GM12878 (cell line): Measurements from ENCODE around the gene RSBN1L. TPM values are rescaled to one million over a fixed set of nuclear protein-coding genes. Genes with fewer than 3 reads are reported as not detected.

Source experiments
- ATAC-seq: fragments of 200-7000 bp; cut with Tn5 transposase; 3 replicates; pipeline ENCODE4 v1.9.1; 2020; ENCODE audit warnings: mild to moderate bottlenecking, moderate library complexity
- BruUV-seq: library from RNA; stranded (reverse); fragments of 400-500 nt; replicated peaks from 2 replicates; lab custom pipeline; 2021; lab: Mats Ljungman, UMichigan
- CTCF ChIA-PET: fragments of 300-600 bp; sonication (Branson Sonifier 250); formaldehyde crosslinking; extraction: SDS; loops from one replicate; lab custom pipeline; 2021; ENCODE audit warnings: inconsistent platforms; lab: Yijun Ruan, JAX
- POLR2A ChIA-PET: fragments of 350-600 bp; formaldehyde crosslinking; extraction: SDS; loops from one replicate; lab custom pipeline; 2021; ENCODE audit warnings: inconsistent platforms; lab: Charles Lee
- RAD21 ChIA-PET: fragments of 300-600 bp; sonication (Branson Sonifier 250); formaldehyde crosslinking; loops from one replicate; lab custom pipeline; 2023; ENCODE audit warnings: antibody characterized with exemption; ENCODE audit not compliant: unreplicated experiment; lab: Charles Lee
- SMC1A ChIA-PET: fragments of 300-600 bp; sonication (Branson Sonifier 250); formaldehyde crosslinking; loops from one replicate; lab custom pipeline; 2023; ENCODE audit not compliant: unreplicated experiment, uncharacterized antibody; lab: Charles Lee
- DNase-seq: peaks from one replicate; pipeline ENCODE4 v3.0.0-alpha.2; 2011; ENCODE audit warnings: low read depth, low spot score
- FAIRE-seq: peaks from 3 replicates; lab custom pipeline; 2011; peaks lifted over from hg19 to GRCh38; lab: Jason Lieb, UNC
- H2AFZ ChIP-seq: 2 replicates; pipeline ENCODE4 v1.6.0; 2011; ENCODE audit warnings: low read depth, low read length, control low read depth; ENCODE audit not compliant: control insufficient read depth
- H3K27ac ChIP-seq: 2 replicates; pipeline ENCODE4 v1.5.1; 2011; ENCODE audit warnings: control low read depth; ENCODE audit not compliant: control insufficient read depth, insufficient read depth
- H3K27me3 ChIP-seq, 2 experiments: replicated peaks in 1 of 2; 2 replicates each; pipeline versions ENCODE4 v1.6.0 to v1.6.1; 2011; ENCODE audit warnings: low read length in 1 of 2; ENCODE audit not compliant: control insufficient read depth in 2 of 2, insufficient read depth in 2 of 2
- H3K36me3 ChIP-seq, 2 experiments: 2 replicates each; pipeline ENCODE4 v1.5.1; 2011; ENCODE audit warnings: low read length in 1 of 2; ENCODE audit not compliant: control insufficient read depth in 2 of 2, insufficient read depth in 2 of 2
- H3K4me1 ChIP-seq: 2 replicates; pipeline ENCODE4 v1.6.1; 2011; ENCODE audit warnings: mild to moderate bottlenecking, low read length, moderate library complexity, mixed read lengths; ENCODE audit not compliant: control insufficient read depth, insufficient read depth
- H3K4me2 ChIP-seq: 2 replicates; pipeline ENCODE4 v1.6.0; 2011; ENCODE audit warnings: control low read depth; ENCODE audit not compliant: control insufficient read depth, insufficient read depth
- H3K4me3 ChIP-seq: fragments of 200-600 bp; sonication (generic); 2 replicates; pipeline ENCODE4 v1.5.1; 2016
- H3K79me2 ChIP-seq: 2 replicates; pipeline ENCODE4 v1.6.0; 2011; ENCODE audit warnings: low read length; ENCODE audit not compliant: control insufficient read depth, insufficient read depth
- H3K9ac ChIP-seq: 2 replicates; pipeline ENCODE4 v1.8.0; 2011; ENCODE audit warnings: low read length, control low read depth, mixed read lengths; ENCODE audit not compliant: control insufficient read depth, insufficient read depth
- H3K9me3 ChIP-seq: replicated peaks from 3 replicates; pipeline ENCODE4 v1.5.1; 2011; ENCODE audit warnings: mild to moderate bottlenecking, low read length; ENCODE audit not compliant: control insufficient read depth, insufficient read depth
- H4K20me1 ChIP-seq: 2 replicates; pipeline ENCODE4 v1.6.0; 2011; ENCODE audit not compliant: control insufficient read depth, insufficient read depth
- ASH2L ChIP-seq: fragments of 300-600, 200-600 bp; sonication (generic); IDR thresholded peaks from 2 replicates; pipeline ENCODE4 v1.6.1; 2017; ENCODE audit warnings: low read depth, mild to moderate bottlenecking, borderline replicate concordance
- ATF7 ChIP-seq: fragments of 450-650 bp; IDR thresholded peaks from 2 replicates; pipeline ENCODE4 v1.6.1; 2016; ENCODE audit warnings: low read depth, mild to moderate bottlenecking
- CHD2 ChIP-seq: IDR thresholded peaks from 2 replicates; pipeline ENCODE4 v1.6.1; 2011; ENCODE audit warnings: low read depth, low read length, improper control_type of control experiment, borderline replicate concordance
- CREB1 ChIP-seq: IDR thresholded peaks from 2 replicates; pipeline ENCODE4 v1.6.1; 2012; ENCODE audit warnings: low read depth, mild to moderate bottlenecking, inconsistent platforms
- EZH2 ChIP-seq: IDR thresholded peaks from 2 replicates; pipeline ENCODE4 v1.6.1; 2012; ENCODE audit warnings: low read depth, mild to moderate bottlenecking, control low read depth, inconsistent platforms, low read length, borderline replicate concordance; ENCODE audit not compliant: control insufficient read depth
- FOS ChIP-seq: IDR thresholded peaks from 3 replicates; pipeline ENCODE4 v1.6.1; 2011; ENCODE audit warnings: borderline replicate concordance; ENCODE audit not compliant: insufficient read length; ENCODE audit errors: extremely low read depth
- JUNB ChIP-seq: IDR thresholded peaks from 2 replicates; pipeline ENCODE4 v1.6.1; 2016; ENCODE audit warnings: antibody characterized with exemption, mild to moderate bottlenecking
- MXI1 ChIP-seq: fragments of 150-350 bp; IDR thresholded peaks from 2 replicates; pipeline ENCODE4 v1.6.1; 2011; ENCODE audit warnings: low read depth, mild to moderate bottlenecking, inconsistent platforms, low read length, improper control_type of control experiment
- NBN ChIP-seq: fragments of 450-650 bp; IDR thresholded peaks from 2 replicates; pipeline ENCODE4 v1.6.1; 2016
- NR2F1 ChIP-seq: fragments of 450-650 bp; conservative IDR thresholded peaks from 2 replicates; pipeline ENCODE4 v1.6.1; 2017; ENCODE audit warnings: mild to moderate bottlenecking
- POLR2AphosphoS5 ChIP-seq: IDR thresholded peaks from 2 replicates; pipeline ENCODE4 v1.6.1; 2011; ENCODE audit warnings: mild to moderate bottlenecking, low read length, inconsistent platforms
- YBX1 ChIP-seq: fragments of 450-650 bp; IDR thresholded peaks from 2 replicates; pipeline ENCODE4 v1.6.1; 2016; ENCODE audit warnings: antibody characterized with exemption
- WGBS: methylation state at CpG from one replicate; pipeline ENCODE4 v1.1.6; 2016; ENCODE audit warnings: low lambda C conversion rate; ENCODE audit not compliant: insufficient replicate concordance, insufficient coverage; ENCODE audit errors: missing lambda C conversion rate; 5-methylcytosine and 5-hydroxymethylcytosine counted together
- in situ Hi-C: fragments of 300-500 bp; cut with MboI; formaldehyde crosslinking; loops from 9 replicates; pipeline ENCODE4 v1.14.3; 2018; ENCODE audit warnings: mixed read lengths
- intact Hi-C: fragments of 100-400 bp; cut with micrococcal nuclease; formaldehyde crosslinking; loops from one replicate; pipeline ENCODE4 v1.14.2; 2022; ENCODE audit not compliant: unreplicated experiment
- polyA plus RNA-seq, 11 experiments: library from polyadenylated mRNA; depleted of rRNA in 4 of 11; unstranded in 6 of 11; stranded (reverse) in 5 of 11; fragments of >200 nt; fragmentation: Nextera tagmentation in 4 of 11; fragmentation: Illumina TruSeq in 1 of 11; extraction: Ambion mirVana in 4 of 11; extraction: Trizol in 1 of 11; gene quantifications; 1 replicate in 1 of 11; 2 replicates in 10 of 11; pipeline versions ENCODE4 v1.2.1 to v1.2.3, GENCODE V29; 2011 to 2016; ENCODE audit warnings: inconsistent platforms in 2 of 11, missing spikeins in 2 of 11, low read depth in 1 of 11
- total RNA-seq, 4 experiments: library from RNA; depleted of rRNA in 3 of 4; stranded (reverse); fragments of >200 nt in 3 of 4; fragmentation: Illumina TruSeq in 1 of 4; extraction: Trizol in 1 of 4; gene quantifications; 2 replicates each; pipeline versions ENCODE4 v1.2.1 to v1.2.3, GENCODE V29; 2013 to 2021
- TF ChIP-seq, protein P1 (sequence below): fragments of 450-650 bp; IDR thresholded peaks from 2 replicates; pipeline ENCODE4 v1.6.1; 2016; ENCODE audit warnings: mild to moderate bottlenecking
- TF ChIP-seq, protein P2 (sequence below): fragments of 450-650 bp; IDR thresholded peaks from 2 replicates; pipeline ENCODE4 v1.6.1; 2017; ENCODE audit warnings: mild to moderate bottlenecking

RSBN1L gene
- total and polyA plus RNA-seq, 10 of the 15 experiments (the other 5 are each of a cell fraction or from before 2014, with no cell fraction given) = 4.5 to 23.7 (median 10.3) TPM

DNA sequence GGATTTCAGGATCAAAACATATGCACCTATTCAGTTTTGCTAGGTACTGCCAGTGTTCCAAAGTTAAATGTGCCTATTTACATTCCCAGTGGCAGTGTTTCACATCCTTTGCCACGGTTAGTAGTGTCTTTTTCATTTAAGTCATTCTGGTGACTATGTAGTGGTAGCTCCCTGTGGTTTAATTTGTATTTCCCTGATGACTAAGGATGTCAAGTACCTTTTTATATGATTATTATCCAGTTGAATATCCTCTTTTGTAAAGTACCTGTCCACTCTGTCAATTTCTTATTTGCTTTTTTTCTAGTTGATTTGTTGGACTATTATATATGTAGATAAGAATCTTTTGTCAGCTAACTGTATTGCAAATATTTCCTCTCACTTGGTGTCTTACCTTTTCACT is 56.9 kb downstream of the RSBN1L start:
- TF ChIP-seq JUNB = no peak
- no peak for TF ChIP-seq MXI1
- in situ Hi-C loops (loop anchor here (5.0 kb wide), 1 partner anchor 96 kb away; no protein-coding TSS in a partner anchor), intact Hi-C loops (no loop called here)
- SMC1A ChIA-PET = interaction anchor here (0.8 to 1.8 kb wide), 6 partner anchors 15 to 101 kb away, joined by 3 to 10 read pairs (median 4); no protein-coding TSS in a partner anchor
- RAD21 ChIA-PET = interaction anchor here (1.2 to 1.6 kb wide), 3 partner anchors 54 to 101 kb away, joined by 3 to 6 read pairs (median 5); no protein-coding TSS in a partner anchor
- H3K27me3 ChIP-seq = no peaks in the 10 kb centered on the region
- H3K36me3 ChIP-seq = peaks cover 0 to 2% of the 10 kb centered on the region in 2 experiments; a peak in 2 of 4 replicates
- CTCF ChIA-PET = interaction anchor here (0.6 to 9.8 kb wide), 6 partner anchors 29 to 263 kb away, joined by 3 to 218 read pairs (median 4); no protein-coding TSS in a partner anchor
- no peak overlapping the region for H3K4me3 ChIP-seq
- POLR2A ChIA-PET = interaction anchor here (0.8 kb wide), 1 partner anchor 40 kb away, joined by 3 read pairs; no protein-coding TSS in a partner anchor
- no peak for DNase-seq
- BruUV-seq = no TSS peak
- H4K20me1 ChIP-seq = no peaks in the 10 kb centered on the region
- H3K4me2 ChIP-seq = no peak overlapping the region
- H3K27ac ChIP-seq = no peak overlapping the region
- peaks cover 3% of the 10 kb centered on the region; the same call in 1 of the 2 replicates for H3K4me1 ChIP-seq
- ATAC-seq = no peak
- 100% methylated on average over 1 of the region's 1 CpG for WGBS
- H2AFZ ChIP-seq = no peak overlapping the region
- no peak overlapping the region for H3K9ac ChIP-seq
- FAIRE-seq = no peak
- H3K9me3 ChIP-seq = no peaks in the 10 kb centered on the region
- peaks cover 4% of the 10 kb centered on the region for H3K79me2 ChIP-seq

DNA sequence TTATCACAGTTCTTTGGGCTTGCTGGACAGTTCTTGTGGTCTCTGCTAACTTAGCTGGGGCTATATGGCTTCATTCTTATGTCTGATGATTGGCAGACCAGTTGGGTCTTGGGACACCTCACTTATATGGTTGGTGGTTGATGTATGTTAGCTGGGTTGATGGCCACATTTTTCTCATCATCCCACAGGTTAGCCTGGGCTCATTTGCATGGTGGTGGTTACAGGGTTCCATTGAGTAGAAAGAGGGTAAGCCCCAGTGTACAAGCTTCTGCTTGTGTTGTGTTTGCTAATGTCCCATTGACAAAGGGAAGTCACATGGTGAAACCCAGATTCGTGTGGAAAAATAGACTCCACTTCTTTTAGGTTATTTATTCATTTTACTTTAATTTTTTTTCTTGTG is 61.3 kb downstream of the RSBN1L start:
- no peaks in the 10 kb centered on the region for H3K27me3 ChIP-seq
- H4K20me1 ChIP-seq = no peaks in the 10 kb centered on the region
- TF ChIP-seq, protein P1, sequence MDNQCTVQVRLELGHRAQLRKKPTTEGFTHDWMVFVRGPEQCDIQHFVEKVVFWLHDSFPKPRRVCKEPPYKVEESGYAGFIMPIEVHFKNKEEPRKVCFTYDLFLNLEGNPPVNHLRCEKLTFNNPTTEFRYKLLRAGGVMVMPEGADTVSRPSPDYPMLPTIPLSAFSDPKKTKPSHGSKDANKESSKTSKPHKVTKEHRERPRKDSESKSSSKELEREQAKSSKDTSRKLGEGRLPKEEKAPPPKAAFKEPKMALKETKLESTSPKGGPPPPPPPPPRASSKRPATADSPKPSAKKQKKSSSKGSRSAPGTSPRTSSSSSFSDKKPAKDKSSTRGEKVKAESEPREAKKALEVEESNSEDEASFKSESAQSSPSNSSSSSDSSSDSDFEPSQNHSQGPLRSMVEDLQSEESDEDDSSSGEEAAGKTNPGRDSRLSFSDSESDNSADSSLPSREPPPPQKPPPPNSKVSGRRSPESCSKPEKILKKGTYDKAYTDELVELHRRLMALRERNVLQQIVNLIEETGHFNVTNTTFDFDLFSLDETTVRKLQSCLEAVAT = no peak
- TF ChIP-seq POLR2AphosphoS5 (no peak), YBX1 (no peak), ASH2L (no peak), CREB1 (no peak), ATF7 (peak; percentile 44; the same call in 1 of the 2 replicates), NR2F1 (no peak), NBN (no peak), FOS (no peak), EZH2 (no peak), CHD2 (no peak)
- TF ChIP-seq, protein P2, sequence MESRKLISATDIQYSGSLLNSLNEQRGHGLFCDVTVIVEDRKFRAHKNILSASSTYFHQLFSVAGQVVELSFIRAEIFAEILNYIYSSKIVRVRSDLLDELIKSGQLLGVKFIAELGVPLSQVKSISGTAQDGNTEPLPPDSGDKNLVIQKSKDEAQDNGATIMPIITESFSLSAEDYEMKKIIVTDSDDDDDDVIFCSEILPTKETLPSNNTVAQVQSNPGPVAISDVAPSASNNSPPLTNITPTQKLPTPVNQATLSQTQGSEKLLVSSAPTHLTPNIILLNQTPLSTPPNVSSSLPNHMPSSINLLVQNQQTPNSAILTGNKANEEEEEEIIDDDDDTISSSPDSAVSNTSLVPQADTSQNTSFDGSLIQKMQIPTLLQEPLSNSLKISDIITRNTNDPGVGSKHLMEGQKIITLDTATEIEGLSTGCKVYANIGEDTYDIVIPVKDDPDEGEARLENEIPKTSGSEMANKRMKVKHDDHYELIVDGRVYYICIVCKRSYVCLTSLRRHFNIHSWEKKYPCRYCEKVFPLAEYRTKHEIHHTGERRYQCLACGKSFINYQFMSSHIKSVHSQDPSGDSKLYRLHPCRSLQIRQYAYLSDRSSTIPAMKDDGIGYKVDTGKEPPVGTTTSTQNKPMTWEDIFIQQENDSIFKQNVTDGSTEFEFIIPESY = no peak

More for the DNA sequence above, 61.3 kb downstream of the RSBN1L start:
- peak; percentile 91 for ATAC-seq
- no TSS peak for BruUV-seq
- H3K27ac ChIP-seq = no peak overlapping the region
- in situ Hi-C loops = no loop called here
- no peak overlapping the region for H3K4me2 ChIP-seq
- CTCF ChIA-PET = interaction anchor here (0.7 to 9.8 kb wide), 9 partner anchors 23 to 144 kb away, joined by 3 to 218 read pairs (median 4); no protein-coding TSS in a partner anchor
- no peak overlapping the region for H2AFZ ChIP-seq
- POLR2A ChIA-PET = interaction anchor here (0.7 to 0.9 kb wide), 3 partner anchors 62 to 97 kb away, joined by 3 to 9 read pairs (median 3); partner anchors contain the start of gene RSBN1L
- intact Hi-C loops = loop anchor here (5.0 kb wide), 1 partner anchor 85 kb away; no protein-coding TSS in a partner anchor
- WGBS = 30% methylated on average over 1 of the region's 1 CpG
- no peak overlapping the region for H3K4me3 ChIP-seq
- H3K36me3 ChIP-seq = no peaks in the 10 kb centered on the region; a peak in 1 of 4 replicates
- RAD21 ChIA-PET = interaction anchor here (1.1 to 2.5 kb wide), 11 partner anchors 56 to 388 kb away, joined by 3 to 32 read pairs (median 4); partner anchors contain the start of gene RSBN1L
- peak; percentile 53 for DNase-seq
- SMC1A ChIA-PET = interaction anchor here (0.7 to 4.0 kb wide), 11 partner anchors 8 to 105 kb away, joined by 4 to 56 read pairs (median 6); partner anchors contain the start of gene RSBN1L
- no peaks in the 10 kb centered on the region for H3K9me3 ChIP-seq
- peak; percentile 72 for FAIRE-seq
- H3K9ac ChIP-seq = no peak overlapping the region
- H3K4me1 ChIP-seq = peaks cover 3% of the 10 kb centered on the region; the same call in 1 of the 2 replicates
- H3K79me2 ChIP-seq = peaks cover 32% of the 10 kb centered on the region
